Skeletal muscle satellite cell (primary cell): ENCODE data around the gene FHIP1B.
A peak's percentile ranks its signal among the peaks of the same experiment; 100 is the strongest.

Source experiments
- H3K27me3 ChIP-seq: 2 replicates; pipeline ENCODE4 v1.7.0; 2013; ENCODE audit warnings: low read length; ENCODE audit not compliant: control insufficient read depth, insufficient read depth
- H3K36me3 ChIP-seq: 2 replicates; pipeline ENCODE4 v1.7.0; 2013; ENCODE audit warnings: mild to moderate bottlenecking, control low read depth, low read length; ENCODE audit not compliant: insufficient read depth
- H3K4me1 ChIP-seq: 2 replicates; pipeline ENCODE4 v1.7.0; 2013; ENCODE audit warnings: low read length; ENCODE audit not compliant: control insufficient read depth, insufficient read depth
- H3K4me2 ChIP-seq: 2 replicates; pipeline ENCODE4 v1.7.0; 2013; ENCODE audit warnings: mild to moderate bottlenecking, low read length
- H3K4me3 ChIP-seq: 2 replicates; pipeline ENCODE4 v1.7.0; 2013; ENCODE audit warnings: low read length
- H3K9ac ChIP-seq: 2 replicates; pipeline ENCODE4 v1.7.0; 2013; ENCODE audit warnings: mild to moderate bottlenecking, low read depth, low read length, moderate library complexity
- H3K9me3 ChIP-seq: replicated peaks from 2 replicates; pipeline ENCODE4 v1.7.0; 2013; ENCODE audit warnings: mild to moderate bottlenecking, control low read depth, low read length

FHIP1B gene

DNA sequence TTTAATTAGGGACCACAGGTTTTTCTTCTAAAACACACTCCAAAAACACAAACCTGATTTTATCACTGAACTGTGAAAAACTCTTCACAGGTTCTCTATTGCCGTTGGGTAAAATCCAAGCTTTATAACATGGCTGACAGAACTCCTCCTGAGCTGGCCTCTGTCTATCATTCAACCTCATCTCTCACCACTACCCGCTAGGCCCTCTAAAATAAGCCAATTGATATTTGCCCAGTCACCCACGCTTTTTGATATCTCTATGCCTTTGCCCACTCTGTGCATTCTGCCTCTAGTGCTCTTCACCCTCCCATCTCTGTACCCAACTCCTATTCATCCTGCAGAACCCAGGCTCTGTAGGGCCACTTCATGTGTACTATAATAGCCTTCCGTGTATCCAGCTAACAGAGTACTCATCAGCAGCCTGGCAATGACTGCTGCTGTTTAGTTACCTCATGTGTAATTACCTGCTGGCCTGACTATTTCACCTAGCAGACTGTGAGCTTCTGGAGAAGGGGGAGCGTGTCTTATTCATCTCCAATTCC, 3.4 kb upstream of the FHIP1B start:
- Histone ChIP-seq H3K27me3 (peaks cover 20% of the 10 kb centered on the region), H3K9ac (no peak overlapping the region), H3K4me1 (peaks cover 7% of the 10 kb centered on the region), H3K4me3 (no peak overlapping the region), H3K9me3 (no peaks in the 10 kb centered on the region), H3K4me2 (no peak overlapping the region), H3K36me3 (no peaks in the 10 kb centered on the region)

DNA sequence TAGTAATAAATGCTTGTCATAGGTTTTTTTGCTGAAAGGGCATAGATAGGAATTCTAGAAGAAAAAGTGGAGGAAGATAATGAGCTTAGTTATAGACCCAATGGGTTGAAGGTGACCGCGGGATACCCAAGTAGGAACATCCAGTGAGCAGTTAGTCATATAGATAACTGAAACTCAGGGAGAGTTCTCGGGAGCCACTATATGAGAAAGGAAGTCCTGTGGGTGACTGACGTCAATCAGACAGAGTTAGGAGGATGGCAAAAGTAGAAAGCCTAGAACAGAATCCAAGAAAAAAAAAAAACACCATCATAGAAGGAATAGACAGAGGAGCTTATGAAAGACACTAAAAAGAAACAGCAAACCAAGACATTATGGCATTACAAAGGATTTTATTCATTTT, 2.8 kb upstream of the FHIP1B start:
- Histone ChIP-seq H3K4me1 (peaks cover 7% of the 10 kb centered on the region), H3K9me3 (no peaks in the 10 kb centered on the region), H3K27me3 (peaks cover 20% of the 10 kb centered on the region), H3K9ac (no peak overlapping the region), H3K4me3 (no peak overlapping the region), H3K36me3 (no peaks in the 10 kb centered on the region), H3K4me2 (no peak overlapping the region)

DNA sequence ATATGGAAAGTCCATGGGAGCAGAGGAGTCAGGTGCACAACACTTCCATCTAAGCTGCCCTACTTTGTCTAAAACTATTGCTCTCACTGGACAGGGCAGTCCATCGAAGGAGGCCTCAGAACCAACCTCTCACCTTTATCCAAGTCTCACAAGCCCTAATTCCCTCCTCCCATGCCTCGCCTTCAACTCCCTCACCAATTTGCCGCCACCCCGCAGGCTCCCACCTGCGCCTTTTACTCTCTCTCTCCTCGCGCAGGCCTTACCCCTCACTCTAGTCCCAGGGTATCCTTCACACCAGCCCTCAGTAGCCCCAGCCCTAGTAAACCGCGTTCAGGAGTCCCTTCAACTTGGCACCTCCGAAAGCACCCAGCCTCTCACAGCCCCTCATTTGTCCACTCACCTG, 451 bp downstream of the FHIP1B start:
- peaks cover 9% of the 10 kb centered on the region for H3K27me3 ChIP-seq
- H3K4me1 ChIP-seq, result peaks cover 7% of the 10 kb centered on the region
- peak overlapping the region; percentile 91 for H3K4me2 ChIP-seq
- peak overlapping the region; percentile 91 for H3K9ac ChIP-seq
- no peaks in the 10 kb centered on the region for H3K9me3 ChIP-seq
- H3K36me3 ChIP-seq, result no peaks in the 10 kb centered on the region
- H3K4me3 ChIP-seq, result peak overlapping the region; percentile 91

DNA sequence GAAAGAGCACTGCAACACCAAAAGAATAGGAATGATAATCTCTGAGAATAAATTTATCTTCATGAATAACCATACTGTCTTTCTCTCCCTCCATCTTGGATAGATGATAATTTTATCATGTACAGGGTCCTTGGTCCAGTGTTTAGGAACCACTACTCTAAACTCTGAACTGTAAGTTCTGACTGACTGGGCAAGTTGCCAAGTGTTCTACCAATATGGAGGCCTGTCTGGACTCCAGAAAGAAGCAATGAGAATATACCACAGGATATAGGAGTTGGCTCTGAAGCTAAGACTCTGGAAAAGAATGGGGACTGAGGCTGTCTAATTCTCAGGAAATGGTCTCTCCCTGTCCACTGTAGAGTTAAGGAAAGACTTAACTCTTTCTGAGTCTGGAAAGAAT, 1.5 kb downstream of the FHIP1B start:
- H3K9ac ChIP-seq, result no peak overlapping the region
- no peak overlapping the region for H3K4me3 ChIP-seq
- peaks cover 7% of the 10 kb centered on the region for H3K4me1 ChIP-seq
- peaks cover 3% of the 10 kb centered on the region for H3K27me3 ChIP-seq
- peak overlapping the region; percentile 91 for H3K4me2 ChIP-seq
- no peaks in the 10 kb centered on the region for H3K36me3 ChIP-seq
- H3K9me3 ChIP-seq, result no peaks in the 10 kb centered on the region

DNA sequence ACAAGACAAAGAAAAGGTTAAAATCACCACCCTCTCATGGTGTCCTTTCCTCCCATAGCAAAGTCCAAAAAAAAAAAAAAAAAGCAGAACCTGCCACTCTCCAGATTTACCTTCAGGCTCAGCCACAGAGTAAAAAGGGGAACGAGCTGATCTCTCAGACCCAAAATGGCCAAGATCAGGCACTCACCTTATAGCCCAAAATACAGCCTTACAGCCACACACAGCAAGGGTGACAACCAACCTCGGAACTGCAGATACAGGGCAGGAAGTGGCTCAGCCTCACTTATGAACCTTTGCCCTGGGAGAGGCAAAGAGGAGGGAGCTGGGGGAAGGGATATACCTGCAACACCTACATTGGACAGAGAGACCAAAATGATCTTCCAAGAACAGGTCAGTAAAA, 4.5 kb downstream of the FHIP1B start:
- no peaks in the 10 kb centered on the region for H3K36me3 ChIP-seq
- H3K4me1 ChIP-seq, result peaks cover 7% of the 10 kb centered on the region
- H3K4me3 ChIP-seq, result no peak overlapping the region
- H3K4me2 ChIP-seq, result no peak overlapping the region
- H3K9ac ChIP-seq, result no peak overlapping the region
- H3K9me3 ChIP-seq, result no peaks in the 10 kb centered on the region
- H3K27me3 ChIP-seq, result no peaks in the 10 kb centered on the region

DNA sequence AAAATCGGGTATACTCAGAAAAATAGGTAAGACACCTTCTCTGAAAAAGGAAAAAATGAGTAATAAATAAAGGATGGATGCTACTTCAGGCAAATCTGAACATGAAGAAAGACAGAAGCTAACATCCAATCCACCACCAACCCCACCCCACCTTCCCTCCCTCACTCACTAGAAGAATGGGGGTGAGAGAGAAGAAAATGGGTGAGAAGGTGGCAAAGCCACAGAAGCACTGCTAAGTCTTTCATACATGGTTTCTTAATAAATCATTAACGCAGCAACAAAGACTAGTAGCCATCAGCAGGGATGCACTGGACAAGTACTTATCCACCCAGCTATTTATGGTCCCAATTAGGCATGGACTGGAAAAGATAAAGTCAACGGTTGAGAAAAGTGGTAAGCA, 5.9 kb downstream of the FHIP1B start:
- Histone ChIP-seq H3K9me3 (no peaks in the 10 kb centered on the region), H3K9ac (no peak overlapping the region), H3K36me3 (peaks cover 9% of the 10 kb centered on the region), H3K4me1 (peaks cover 3% of the 10 kb centered on the region), H3K4me3 (no peak overlapping the region), H3K27me3 (no peaks in the 10 kb centered on the region), H3K4me2 (no peak overlapping the region)

DNA sequence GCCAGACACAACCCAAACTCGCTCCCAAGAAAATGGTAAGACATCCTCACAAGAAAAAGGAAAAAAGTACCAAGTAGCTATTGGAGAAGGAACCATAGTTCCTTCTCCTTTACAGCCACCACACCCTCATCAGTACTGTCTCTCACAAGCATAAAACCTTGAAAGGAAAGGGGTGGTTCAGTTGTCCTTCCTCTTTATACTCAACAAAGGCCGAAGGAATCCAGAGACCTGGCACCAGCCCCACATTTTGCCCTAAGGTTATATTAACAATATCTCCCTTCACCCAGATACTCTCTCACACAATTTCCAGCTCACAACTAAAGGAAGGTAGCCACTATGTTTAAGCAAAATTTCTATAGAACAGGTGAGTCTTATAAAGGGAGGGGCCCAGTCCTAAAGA, 8.5 kb downstream of the FHIP1B start:
- Histone ChIP-seq H3K4me1 (no peaks in the 10 kb centered on the region), H3K27me3 (no peaks in the 10 kb centered on the region), H3K9me3 (no peaks in the 10 kb centered on the region), H3K4me3 (no peak overlapping the region), H3K4me2 (no peak overlapping the region), H3K36me3 (peaks cover 29% of the 10 kb centered on the region), H3K9ac (no peak overlapping the region)

DNA sequence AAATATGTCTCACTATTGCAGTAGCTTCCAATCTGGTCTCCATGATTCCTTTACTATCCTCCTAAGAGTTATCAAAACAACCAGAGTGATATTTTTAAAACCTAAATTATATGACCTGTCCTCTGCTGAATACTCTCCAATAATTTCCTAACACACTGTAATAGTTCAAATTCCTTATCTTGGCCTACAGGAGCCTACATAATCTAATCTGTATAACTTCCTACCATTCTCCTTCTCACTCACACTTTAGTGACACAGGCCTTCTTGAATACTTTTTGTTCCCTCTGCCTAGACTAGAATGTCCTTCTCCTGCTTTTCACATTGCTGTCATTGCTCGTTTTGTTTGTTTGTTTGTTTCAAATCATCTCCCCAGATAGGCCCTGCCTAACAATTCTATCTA, 9.4 kb downstream of the FHIP1B start:
- H3K9me3 ChIP-seq, result no peaks in the 10 kb centered on the region
- peaks cover 33% of the 10 kb centered on the region for H3K36me3 ChIP-seq
- no peak overlapping the region for H3K9ac ChIP-seq
- no peak overlapping the region for H3K4me2 ChIP-seq
- H3K27me3 ChIP-seq, result no peaks in the 10 kb centered on the region
- no peak overlapping the region for H3K4me3 ChIP-seq
- H3K4me1 ChIP-seq, result no peaks in the 10 kb centered on the region

DNA sequence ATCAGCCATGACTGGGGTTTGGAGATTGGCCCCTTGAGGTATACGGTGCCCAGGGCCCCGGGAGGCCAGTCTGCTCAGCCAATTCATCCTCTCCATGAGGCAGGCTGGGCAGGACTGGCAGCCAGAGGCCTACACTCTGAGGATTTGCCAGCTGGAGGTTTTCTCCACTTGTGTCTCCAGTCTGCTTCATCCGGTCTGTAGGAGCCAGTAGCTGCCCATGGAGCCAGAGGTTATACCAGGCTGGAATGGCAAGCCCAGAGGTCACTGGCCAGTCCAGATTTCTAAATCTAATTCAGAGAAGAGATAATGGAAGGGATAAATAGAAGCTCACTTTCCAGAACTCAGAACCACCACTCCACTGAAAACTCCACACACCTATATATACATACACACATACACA, 10.0 kb downstream of the FHIP1B start:
- Histone ChIP-seq H3K4me1 (peaks cover 5% of the 10 kb centered on the region), H3K9ac (no peak overlapping the region), H3K36me3 (peaks cover 33% of the 10 kb centered on the region), H3K27me3 (no peaks in the 10 kb centered on the region), H3K4me3 (no peak overlapping the region), H3K9me3 (no peaks in the 10 kb centered on the region), H3K4me2 (no peak overlapping the region)

DNA sequence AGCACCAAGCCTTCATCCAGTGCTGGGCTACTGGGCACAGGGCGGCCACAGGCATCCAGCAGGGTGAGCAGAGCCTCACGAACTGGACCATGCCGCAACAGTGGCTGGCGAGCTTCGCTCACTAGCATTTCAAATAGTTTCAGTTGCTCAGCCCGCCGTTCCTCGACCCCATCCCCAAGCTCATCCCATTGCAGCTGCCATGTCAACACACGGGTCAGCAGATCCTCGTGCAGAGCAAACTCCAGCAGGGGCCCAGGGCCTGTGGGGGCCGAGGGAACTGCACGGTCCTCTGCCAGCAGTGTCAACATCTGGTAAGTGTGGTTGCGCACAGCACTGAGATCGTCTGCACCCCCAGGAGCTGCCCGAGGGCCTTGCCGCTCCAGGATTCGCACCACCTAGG, 10.6 kb downstream of the FHIP1B start:
- Histone ChIP-seq H3K27me3 (no peaks in the 10 kb centered on the region), H3K9me3 (no peaks in the 10 kb centered on the region), H3K9ac (no peak overlapping the region), H3K4me1 (peaks cover 9% of the 10 kb centered on the region), H3K36me3 (peaks cover 33% of the 10 kb centered on the region), H3K4me2 (no peak overlapping the region), H3K4me3 (no peak overlapping the region)

DNA sequence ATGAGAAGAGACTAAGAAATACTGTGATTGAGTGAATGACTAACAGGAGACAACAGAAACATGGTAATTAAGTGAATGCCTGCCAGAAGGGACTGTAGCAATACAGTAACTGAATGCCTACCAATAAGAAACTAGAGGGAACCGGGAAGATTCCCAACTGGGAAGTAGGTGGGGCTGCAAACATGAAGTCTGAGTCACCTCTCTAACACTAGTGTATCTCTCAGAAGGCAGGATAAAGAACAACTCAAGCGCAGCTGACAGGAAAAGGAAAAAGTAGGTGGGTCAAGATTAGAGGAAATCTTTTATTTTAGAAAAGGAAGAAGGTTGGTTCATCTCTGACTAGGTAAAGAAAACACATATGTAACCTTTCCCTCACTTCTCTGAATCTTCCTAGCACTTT, 15.1 kb downstream of the FHIP1B start:
- no peak overlapping the region for H3K9ac ChIP-seq
- H3K36me3 ChIP-seq, result peaks cover 59% of the 10 kb centered on the region
- H3K4me1 ChIP-seq, result peaks cover 10% of the 10 kb centered on the region
- H3K27me3 ChIP-seq, result no peaks in the 10 kb centered on the region
- no peaks in the 10 kb centered on the region for H3K9me3 ChIP-seq
- peak overlapping the region; percentile 52 for H3K4me2 ChIP-seq
- H3K4me3 ChIP-seq, result no peak overlapping the region

DNA sequence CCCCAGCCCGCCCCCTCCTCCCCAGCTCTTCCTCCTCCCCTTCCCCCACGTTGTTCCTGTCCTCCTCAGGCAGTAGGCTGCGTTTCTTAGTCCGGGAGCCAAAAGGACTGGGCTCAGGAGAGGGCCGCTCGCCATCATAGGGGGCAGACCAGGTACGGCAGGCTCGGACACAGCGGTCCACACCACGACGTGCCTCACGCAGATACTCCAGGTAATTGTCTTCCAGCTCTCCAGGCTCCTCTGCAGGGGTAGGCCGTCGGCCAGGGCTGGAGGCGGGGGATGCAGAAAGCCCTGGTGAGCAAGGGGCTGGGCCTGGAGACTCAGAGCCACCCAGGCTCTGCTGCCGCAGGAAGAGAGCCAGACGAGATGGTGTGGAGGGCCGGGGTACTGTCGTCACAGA, 16.7 kb downstream of the FHIP1B start:
- Histone ChIP-seq H3K4me1 (peaks cover 10% of the 10 kb centered on the region), H3K9me3 (no peaks in the 10 kb centered on the region), H3K9ac (no peak overlapping the region), H3K27me3 (no peaks in the 10 kb centered on the region), H3K4me3 (no peak overlapping the region), H3K4me2 (no peak overlapping the region), H3K36me3 (peaks cover 49% of the 10 kb centered on the region)
